GM19043 (cell line): ENCODE measurements around the gene UNC5C.
"Not testable (repeated sequence)": the region's sequence is repeated elsewhere in the genome, so short reads cannot be mapped to it uniquely, and the experiment has no call there.

Source experiments
- ATAC-seq: cut with Tn5 transposase; IDR thresholded peaks from one replicate; pipeline ENCODE4 v1.9.1; 2021; ENCODE audit warnings: low read depth; ENCODE audit not compliant: unreplicated experiment

UNC5C gene

DNA sequence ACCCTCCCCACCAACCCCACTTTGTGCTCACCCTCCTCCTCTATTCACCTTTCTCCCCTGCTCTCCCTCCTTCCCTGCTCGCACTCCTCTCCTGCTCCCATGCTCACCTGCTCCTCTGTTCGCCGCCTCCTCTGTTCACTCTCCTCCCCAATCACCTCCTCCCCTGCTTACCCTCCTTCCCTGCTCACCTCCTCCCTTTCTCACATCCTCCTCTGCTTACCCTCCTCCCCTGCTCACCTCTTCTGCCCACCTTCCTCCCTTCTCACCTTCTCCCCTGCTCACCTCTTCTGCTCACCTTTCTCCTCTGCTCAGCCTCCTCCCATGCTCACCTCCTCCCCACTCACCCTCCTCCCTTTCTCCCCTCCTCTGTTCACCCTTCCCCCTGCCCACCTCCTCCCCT lies 357.2 kb downstream of the UNC5C start:
- ATAC-seq, result no peak

DNA sequence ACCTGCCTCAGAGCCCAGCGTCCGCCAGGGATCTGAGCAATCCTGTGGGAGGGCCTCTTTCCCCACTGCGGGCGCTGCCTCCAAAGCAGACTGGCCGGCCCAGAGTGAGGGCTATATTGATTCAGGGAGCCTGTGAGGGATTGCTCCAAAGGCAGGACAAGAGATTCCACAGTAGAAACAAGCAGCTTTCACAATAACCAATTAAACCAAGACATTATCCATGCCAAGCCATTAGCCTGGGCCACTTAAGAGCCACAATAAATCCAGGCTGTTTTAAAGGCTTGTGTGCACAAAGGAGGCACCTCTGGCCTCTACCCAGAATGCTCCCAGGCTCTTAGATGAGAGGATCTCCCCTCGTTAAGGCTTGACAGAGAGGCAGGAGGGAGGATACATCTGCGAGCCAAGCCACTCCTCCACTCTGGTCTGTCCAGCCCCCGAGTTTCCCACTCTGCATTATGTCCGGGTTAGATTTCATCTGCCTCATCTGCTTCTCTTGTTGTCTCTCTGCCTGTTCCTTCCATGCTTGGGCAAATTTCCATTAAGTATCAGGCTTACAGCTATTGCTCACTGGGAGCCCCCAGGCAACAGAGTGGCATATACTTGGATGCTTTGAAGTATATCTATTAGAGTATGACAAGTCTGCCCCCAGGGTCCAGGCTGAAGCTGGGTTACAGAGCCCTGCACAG lies 357.9 kb downstream of the UNC5C start:
- no peak for ATAC-seq

DNA sequence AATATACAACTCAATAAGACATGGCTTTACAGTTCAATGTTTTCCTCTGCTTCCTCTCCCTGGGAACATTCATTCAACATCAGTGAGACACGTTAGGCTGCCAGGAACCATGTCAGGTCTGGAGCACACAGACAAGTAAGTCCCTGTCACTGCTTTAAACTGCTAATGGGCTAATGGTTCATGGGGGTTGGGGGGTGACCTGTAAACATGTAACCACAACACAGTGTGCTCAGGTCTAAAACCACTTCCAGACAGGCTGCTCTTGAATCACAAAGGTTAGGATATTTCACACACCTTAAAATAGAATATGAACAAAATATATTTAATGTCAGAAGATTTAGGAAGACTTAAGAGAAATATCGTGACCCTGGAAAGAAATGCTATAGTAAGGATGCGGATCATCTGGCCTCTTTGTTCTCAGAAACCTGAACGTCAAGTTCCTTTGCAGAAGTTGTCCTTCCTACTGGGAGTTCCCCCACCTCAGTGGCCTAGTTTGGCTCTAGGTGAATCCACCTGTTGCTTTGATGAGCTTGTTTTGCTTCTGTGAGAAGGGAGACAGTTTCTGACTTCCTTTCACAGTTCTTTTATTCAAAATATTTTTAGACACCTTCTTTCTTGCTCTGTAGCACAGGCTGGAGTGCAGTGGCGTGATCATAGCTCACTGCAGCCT lies 359.9 kb downstream of the UNC5C start:
- no peak for ATAC-seq

DNA sequence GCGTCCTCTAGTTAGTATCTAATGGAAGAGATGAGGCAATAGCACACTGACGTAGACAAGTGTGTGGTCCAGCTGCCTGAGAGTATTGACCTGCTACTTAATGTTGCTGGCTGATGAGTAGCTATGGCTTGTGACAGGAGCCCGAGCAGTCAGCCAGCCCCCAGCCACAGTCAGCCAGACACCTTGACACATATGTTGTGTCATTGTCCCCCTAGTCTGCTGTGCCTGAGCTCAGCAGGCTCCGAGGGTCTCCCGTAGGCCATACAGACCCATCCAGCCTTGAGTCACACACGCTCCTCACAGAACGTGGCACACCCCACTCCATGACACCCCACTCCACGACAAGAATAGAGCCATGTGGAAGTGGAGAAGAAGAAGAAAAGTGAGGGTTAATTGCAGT lies 362.1 kb downstream of the UNC5C start:
- ATAC-seq, result no peak

DNA sequence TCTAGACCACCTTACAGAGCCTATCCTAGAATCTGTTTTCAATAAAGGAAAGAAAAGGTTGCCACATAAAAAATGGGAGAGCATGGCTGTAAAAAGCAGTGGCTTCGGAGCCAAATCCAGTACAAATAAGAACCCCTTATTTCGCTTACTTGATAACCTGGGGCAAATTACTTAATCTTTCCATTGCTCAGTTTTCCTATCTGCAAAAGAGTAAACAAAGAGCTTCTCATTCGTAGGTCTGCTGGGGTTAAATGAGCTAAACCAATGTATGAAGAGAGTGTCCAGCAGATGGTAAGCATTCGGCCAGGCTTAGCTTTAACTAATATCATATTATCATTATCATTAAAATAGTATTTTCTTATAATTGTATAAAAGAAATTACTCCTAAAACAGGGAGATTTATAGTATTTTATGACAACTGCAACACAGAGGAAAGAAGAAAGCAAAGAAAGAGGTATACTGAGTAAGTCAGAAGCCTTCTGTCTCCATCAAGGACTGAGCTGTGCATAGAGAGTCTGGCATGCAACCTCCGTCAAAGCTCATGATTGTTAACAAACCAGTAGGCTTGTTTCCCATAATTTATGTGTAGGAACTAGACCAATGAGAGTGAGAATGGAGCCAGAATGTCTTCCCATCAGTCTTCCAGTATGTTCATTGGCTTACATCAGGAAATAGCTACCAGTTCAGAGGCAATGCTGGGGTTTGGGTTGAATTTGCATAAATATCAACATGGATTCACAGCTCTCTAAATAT lies 364.9 kb downstream of the UNC5C start:
- no peak for ATAC-seq

DNA sequence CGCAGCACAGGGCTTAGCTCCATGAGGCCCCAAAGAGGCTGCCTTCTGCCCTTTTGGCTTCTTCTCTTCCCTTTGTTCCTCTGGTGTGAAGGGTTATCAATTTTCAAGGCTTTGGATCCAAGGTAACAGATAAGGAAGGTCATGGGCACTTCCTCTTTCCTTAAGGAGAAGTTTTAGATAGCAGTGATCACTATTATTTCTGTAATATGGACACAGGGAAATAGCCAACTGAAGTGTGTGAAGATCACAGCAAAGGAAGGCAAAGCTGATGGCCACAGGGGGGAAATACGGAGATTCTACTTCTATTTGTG lies 366.8 kb downstream of the UNC5C start:
- ATAC-seq, result no peak

DNA sequence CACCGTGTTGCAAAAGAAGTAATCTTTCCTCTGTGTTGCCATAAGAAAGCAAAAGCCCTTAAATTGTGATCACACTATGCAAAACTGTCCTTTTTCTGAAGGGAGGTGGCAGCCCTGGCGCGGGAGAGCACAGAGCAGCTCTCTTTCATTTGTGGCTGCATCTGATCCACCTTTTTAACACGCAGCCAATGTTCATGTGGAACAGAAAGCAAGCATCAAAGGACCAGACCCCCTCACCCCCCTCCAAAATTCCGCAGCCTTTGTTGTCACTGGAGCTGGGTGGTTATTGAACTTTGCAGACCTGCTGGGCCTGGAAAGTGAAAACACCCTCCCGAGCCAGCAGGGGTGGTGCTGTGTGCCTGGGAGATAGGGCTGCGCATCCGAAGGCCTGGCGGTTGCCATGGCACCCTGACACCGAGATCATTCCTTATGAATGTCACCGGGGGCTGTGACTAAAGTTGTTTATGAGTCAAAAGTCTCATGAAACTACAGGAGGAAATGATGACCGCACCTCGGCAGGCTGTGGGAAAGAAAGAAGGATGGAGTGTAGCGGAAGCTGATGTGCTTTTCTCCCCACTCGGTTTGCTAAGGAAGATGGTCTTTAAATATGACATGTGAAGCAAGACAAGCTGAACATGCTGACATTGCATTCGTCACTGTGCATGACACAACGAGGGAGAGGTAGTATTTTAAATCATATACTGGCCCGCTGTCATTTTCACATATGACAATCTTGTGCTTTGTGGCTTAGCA lies 367.4 kb downstream of the UNC5C start:
- no peak for ATAC-seq

DNA sequence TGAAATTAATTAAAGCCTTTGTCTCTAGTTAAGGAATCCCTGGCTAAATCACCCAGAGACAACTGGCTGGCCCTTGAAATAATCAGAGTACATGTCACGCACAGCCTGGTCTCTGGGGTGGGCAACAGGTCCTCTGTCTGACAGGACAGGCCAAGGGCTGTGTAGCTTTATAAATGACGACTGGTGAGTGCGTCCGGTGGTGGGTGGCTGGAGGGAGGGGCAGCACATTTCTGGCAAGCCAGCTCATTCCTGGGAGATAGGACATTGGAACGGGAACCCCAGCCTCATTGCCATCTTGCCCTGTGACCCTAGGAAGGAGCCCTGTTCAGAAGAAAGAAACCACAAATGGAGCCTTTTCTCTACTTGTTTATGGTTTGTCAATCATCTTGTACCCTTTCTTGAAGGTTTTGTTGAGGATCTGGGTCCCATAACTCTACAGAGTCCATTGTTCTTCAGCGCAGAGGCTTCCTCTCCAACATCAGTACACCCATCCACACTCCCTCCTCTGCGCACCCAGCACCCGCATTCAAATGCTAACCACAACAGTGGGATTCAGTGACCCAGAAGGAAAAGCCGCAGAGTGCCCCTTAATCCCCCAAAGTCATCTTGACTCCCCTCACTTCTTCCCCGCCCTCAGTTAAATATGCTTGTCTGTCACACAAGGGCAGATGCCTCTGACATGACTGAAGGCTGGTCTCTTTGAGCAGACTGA lies 368.1 kb downstream of the UNC5C start:
- ATAC-seq, result no peak

DNA sequence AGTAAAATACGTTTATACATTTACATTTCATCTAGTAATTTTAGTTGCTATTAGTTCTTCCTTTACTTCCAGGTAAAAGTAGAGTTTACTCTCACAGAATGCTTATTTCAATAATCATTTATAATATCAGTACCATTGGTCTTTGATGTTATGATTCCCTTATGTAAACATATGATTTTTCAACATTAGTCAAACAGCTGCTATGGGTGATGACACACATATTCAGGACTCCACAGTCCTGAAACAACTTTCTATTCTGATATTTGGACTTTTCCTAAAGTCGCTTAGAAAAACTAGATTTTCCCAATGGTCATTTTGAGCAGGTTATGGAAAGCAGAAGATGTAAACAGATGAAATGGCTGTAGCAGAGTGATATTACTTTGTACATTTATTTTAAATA lies 369.8 kb downstream of the UNC5C start:
- ATAC-seq, result no peak

DNA sequence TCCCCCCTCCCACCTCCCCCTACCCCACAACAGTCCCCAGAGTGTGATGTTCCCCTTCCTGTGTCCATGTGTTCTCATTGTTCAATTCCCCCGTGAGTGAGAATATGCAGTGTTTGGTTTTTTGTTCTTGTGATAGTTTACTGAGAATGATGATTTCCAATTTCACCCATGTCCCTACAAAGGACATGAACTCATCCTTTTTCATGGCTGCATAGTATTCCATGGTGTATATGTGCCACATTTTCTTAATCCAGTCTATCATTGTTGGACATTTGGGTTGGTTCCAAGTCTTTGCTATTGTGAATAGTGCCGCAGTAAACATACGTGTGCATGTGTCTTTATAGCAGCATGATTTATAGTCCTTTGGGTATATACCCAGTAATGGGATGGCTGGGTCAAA lies 377.4 kb downstream of the UNC5C start:
- ATAC-seq, result not testable (repeated sequence)

DNA sequence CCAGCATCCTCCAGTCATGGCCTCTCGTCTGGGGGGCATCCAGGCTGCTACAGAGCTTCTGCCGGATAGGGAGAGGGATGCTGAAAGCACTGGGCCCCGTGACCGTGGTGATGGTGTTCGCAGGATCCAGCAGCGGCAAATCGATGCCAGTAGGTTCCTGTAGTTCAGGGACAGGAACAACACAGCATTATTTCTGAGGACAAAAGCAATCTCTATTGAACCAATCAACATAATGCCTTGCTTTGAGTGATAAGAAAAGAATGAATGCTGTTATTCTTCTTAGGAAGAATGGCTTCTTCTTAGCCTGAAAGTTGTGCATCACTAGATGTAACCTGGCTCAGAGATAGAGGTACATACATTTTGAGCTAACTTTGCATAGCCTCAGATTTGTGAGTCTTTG lies 378.6 kb downstream of the UNC5C start:
- no peak for ATAC-seq

DNA sequence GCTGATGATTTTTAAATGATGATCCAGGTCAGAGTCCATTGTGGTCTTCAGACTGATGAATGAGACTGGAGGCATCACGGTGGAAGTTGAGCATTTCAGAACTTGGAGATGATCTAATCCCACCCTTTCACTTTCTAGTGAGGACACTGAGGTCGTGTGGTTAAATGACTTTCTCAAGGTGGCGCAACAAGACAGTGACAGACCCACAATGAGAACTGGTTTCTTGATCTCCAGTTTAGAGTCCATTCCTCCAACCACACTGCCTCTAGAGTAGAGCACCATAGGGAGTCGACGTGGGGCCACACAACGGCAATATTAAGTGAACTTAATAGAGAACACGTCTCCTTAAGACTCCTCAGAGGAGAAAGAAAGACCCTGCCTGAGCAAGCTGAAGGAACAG lies 381.0 kb downstream of the UNC5C start:
- ATAC-seq, result no peak

DNA sequence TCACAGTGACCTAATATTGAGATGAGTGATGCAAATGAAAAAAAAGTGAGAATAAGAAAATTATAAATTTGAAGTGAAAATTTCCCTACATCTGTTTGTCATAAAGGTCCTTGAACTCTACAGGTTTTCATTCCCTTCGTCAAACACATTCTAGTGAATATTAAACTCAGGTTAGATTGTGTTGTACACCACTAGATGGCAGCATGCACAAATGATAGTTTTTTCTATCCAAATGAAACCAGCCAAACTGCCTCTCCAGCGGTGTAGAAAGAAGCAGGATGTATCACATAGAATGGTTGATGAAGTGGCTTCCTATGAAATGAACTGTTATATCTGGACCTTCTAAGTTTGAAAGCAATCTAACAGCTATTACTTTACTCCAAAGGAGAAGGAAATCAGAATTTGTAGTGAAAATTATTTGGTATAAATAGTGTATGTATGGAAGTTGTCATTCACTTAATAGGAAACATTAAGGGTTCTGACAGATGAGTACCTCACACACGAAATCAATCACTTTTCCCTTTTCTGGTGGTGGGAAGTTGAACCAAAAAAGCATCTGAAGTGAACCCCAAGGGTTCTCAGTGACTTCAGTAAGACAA lies 382.7 kb downstream of the UNC5C start:
- no peak for ATAC-seq

DNA sequence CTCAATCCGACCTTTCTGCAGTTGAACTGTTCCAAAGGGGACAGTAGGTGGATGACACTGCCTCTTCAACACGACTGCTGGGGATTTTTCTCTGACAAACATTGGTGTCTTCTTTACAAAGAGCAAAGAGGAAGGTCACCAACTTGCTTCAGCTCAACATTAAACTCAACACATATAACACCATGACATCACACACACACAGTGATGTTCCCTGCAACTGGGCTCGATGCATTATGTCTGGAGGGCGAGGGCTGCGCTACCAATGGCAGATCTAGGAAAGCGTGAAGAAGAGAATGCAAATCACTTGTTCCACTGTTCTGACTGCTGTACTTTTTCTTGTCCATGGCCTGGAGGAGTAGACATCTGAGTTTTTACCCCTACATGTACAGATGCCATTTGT lies 385.9 kb downstream of the UNC5C start:
- no peak for ATAC-seq

DNA sequence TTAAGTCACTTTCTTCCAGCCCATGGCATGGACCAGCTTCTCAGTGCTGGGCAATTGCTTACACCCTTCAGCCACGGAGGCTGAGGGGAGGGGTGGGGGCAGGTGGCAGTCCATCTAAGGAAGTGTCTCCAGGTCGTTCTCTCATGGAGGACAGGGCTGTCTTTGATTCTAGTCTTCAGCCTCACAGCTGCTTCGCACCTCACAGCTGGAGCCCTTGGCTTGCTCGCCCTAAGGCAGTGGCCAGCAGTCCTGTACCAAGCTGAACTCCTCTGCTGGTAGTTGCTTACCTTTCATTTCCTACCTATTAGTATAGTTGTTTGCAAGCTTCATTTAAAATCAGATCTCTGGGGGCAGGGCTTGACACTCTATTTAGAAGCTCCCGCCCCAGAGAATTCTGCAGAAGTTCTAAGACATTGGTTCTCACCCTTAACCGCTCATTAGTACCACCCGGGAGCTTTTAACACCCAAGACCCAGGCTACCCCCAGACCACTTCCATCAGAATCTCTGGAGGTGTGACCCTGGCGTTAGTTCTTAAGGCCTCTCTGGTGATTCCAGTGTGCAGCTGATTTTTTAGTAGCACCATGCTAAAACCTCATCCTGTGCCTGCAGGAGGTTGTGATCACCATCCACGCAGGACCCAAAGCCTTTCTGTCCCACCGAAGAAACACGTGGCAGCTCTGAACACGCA lies 386.8 kb downstream of the UNC5C start:
- no peak for ATAC-seq

DNA sequence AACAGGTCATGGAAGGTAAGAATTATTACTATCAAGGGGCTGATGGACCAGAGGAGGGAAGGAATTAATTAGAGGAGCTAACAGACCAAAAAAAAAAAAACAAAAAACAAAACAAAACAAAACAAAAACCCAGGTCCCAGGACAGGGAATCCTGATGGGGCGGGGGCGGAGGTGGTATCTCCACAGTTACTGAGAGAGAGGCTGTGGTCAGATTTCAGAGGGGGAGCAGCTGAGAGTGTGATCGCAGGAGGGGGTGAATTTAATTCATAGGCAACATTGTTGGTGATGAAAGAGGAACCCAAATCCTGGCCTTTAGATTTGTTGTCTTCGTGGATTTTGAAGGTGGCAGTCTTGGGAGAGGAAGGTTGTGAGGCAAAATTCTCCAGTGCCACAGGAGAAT lies 389.4 kb downstream of the UNC5C start:
- no peak for ATAC-seq

DNA sequence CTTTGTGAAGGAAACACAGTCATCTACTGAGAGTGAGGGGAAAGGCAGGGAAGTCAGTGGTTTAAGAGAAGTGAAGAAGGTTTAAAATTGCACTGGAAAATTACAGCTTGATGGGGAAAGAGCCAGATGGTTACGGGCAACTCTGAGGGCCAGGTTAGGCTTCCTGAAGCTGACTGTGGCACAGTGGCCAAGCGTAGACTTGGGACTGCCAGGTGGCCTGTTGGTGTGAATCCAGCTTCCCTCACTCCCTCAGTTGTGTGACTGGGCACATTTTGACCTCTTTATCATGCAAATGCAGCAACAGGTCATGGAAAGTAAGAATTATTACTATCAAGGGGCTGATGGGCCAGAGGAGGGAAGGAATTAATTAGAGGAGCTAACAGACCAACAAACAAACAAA lies 390.1 kb downstream of the UNC5C start:
- ATAC-seq, result no peak

DNA sequence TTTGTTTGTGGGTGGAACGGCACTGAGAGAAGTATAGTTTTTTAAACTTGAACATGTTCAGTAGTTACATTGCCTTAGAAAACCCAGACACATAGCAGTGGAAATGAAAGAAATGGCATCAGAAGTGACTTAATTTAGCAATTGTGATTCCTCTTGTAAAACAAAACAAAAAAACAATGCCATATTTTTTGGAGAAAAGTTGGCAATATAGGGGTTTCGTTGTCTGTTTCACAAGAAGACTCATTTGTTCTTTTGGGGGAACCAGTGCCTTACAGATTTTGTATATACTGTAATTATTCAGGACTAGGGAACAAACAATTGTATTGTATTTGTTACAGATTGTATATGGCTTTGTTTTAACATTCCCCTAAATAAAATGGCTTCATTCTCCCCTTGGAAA lies 390.7 kb downstream of the UNC5C start:
- ATAC-seq, result no peak

DNA sequence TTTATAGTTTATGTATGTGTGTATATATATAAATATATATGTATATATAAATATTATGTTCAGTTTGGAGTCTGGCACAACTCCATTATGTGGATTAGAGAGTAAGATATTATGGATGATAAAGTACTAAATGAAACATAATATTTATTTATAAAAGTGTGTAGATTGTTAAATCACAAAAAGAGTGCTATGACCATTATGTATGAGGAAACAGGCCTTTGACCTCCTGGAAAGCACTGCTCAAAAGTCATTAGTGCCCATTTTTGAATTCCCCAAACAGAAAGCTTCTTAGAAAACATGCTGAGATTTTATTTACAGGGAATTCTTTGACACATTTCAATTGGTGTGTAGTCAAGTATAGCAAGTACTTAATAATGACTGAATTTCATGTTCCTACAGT lies 391.2 kb downstream of the UNC5C start:
- no peak for ATAC-seq

DNA sequence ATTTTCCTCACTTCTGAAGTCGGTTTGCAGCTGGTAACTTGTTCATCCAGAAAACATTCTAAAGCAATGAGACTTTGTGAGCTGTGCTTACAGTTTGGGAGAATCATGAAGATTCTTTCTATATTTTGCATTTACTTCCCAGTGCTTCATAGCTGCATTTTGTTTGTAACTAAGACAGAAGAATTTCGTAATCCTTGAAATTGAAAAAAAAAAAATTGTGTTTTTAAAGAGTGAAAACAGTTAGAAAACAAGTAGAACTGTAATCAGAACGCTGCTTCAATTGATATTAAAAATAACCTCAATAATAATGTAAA lies 392.4 kb downstream of the UNC5C start:
- no peak for ATAC-seq
